HEK293 (cell line): ENCODE measurements around the gene TNNC1.

Experiments used
- CTCF ChIA-PET: fragments of 350-600 bp; formaldehyde crosslinking; extraction: SDS; loops from one replicate; lab custom pipeline; 2021; ENCODE audit warnings: antibody characterized with exemption; lab: Yijun Ruan, JAX
- POLR2A ChIA-PET: fragments of 300-600 bp; formaldehyde crosslinking; extraction: SDS; loops from one replicate; lab custom pipeline; 2020; ENCODE audit warnings: antibody characterized with exemption, inconsistent platforms; lab: Yijun Ruan, JAX
- H3K27ac ChIP-seq: fragments of 200-500 bp; sonication (Bioruptor generic); 2 replicates; pipeline ENCODE4 v1.5.1; 2014; ENCODE audit warnings: low read depth, low read length, control low read depth, inconsistent platforms; ENCODE audit errors: extremely low read depth
- H3K36me3 ChIP-seq, 2 experiments: fragments of 200-500 bp in 1 of 2; sonication (Bioruptor generic) in 1 of 2; 1 replicate in 1 of 2; 2 replicates in 1 of 2; pipeline ENCODE4 v1.5.1; 2014 to 2017; ENCODE audit warnings: inconsistent platforms in 2 of 2, low read length in 2 of 2; ENCODE audit not compliant: control insufficient read depth in 2 of 2, insufficient read depth in 1 of 2
- H3K4me1 ChIP-seq: fragments of 200-500 bp; sonication (Bioruptor generic); 2 replicates; pipeline ENCODE4 v1.5.1; 2014; ENCODE audit warnings: mild to moderate bottlenecking, low read length, inconsistent platforms; ENCODE audit not compliant: control insufficient read depth, insufficient read depth
- H3K4me3 ChIP-seq: 2 replicates; pipeline ENCODE4 v1.5.1; 2011; ENCODE audit warnings: low read depth, mild to moderate bottlenecking, control low read depth, low read length, moderate library complexity
- H3K9me3 ChIP-seq: fragments of 200-500 bp; sonication (Bioruptor generic); 2 replicates; pipeline ENCODE4 v1.5.1; 2014; ENCODE audit warnings: low read depth, low read length, inconsistent platforms; ENCODE audit not compliant: control insufficient read depth, insufficient read depth
- GLIS1 ChIP-seq: fragments of 450-650 bp; formaldehyde crosslinking; IDR thresholded peaks from 2 replicates; pipeline ENCODE4 v1.5.1; 2016; ENCODE audit warnings: missing biosample characterization, missing genetic modification characterization
- HOXA7 ChIP-seq: sonication (generic); formaldehyde crosslinking; IDR thresholded peaks from 2 replicates; pipeline ENCODE4 v1.8.1; 2022; ENCODE audit warnings: missing genetic modification reagents, borderline replicate concordance
- HOXC10 ChIP-seq: sonication (generic); formaldehyde crosslinking; IDR thresholded peaks from 2 replicates; pipeline ENCODE4 v1.8.1; 2023; ENCODE audit warnings: mild to moderate bottlenecking, missing genetic modification reagents
- PRDM1 ChIP-seq: fragments of 450-650 bp; formaldehyde crosslinking; IDR thresholded peaks from 2 replicates; pipeline ENCODE4; 2016; ENCODE audit warnings: missing biosample characterization, missing genetic modification characterization
- SALL2 ChIP-seq: fragments of 450-650 bp; formaldehyde crosslinking; IDR thresholded peaks from 2 replicates; pipeline ENCODE4 v1.5.0; 2017; ENCODE audit warnings: missing biosample characterization, mild to moderate bottlenecking, missing genetic modification characterization, borderline replicate concordance
- TRIM28 ChIP-seq: IDR thresholded peaks from 2 replicates; pipeline ENCODE4 v1.6.1; 2011; ENCODE audit warnings: low read length, control low read depth, borderline replicate concordance
- ZNF112 ChIP-seq: fragments of 450-650 bp; formaldehyde crosslinking; IDR thresholded peaks from 2 replicates; pipeline ENCODE4 v1.5.0; 2017; ENCODE audit warnings: missing biosample characterization, missing genetic modification characterization
- ZNF114 ChIP-seq: fragments of 450-650 bp; formaldehyde crosslinking; IDR thresholded peaks from 2 replicates; pipeline ENCODE4 v1.5.0; 2017; ENCODE audit warnings: missing biosample characterization, missing genetic modification characterization
- ZNF184 ChIP-seq: fragments of 450-650 bp; IDR thresholded peaks from 2 replicates; pipeline ENCODE4 v1.5.1; 2018; ENCODE audit warnings: missing biosample characterization, mild to moderate bottlenecking, missing genetic modification characterization
- ZNF223 ChIP-seq: fragments of 450-650 bp; formaldehyde crosslinking; IDR thresholded peaks from 2 replicates; pipeline ENCODE4 v1.5.1; 2016; ENCODE audit warnings: missing biosample characterization, missing genetic modification characterization
- ZNF362 ChIP-seq: fragments of 450-650 bp; formaldehyde crosslinking; IDR thresholded peaks from 2 replicates; pipeline ENCODE4 v1.5.1; 2016; ENCODE audit warnings: missing biosample characterization, missing genetic modification characterization
- ZNF366 ChIP-seq: fragments of 450-650 bp; formaldehyde crosslinking; conservative IDR thresholded peaks from 2 replicates; pipeline ENCODE4 v1.5.1; 2016; ENCODE audit warnings: missing biosample characterization, missing genetic modification characterization
- ZNF514 ChIP-seq: fragments of 450-650 bp; formaldehyde crosslinking; IDR thresholded peaks from 2 replicates; pipeline ENCODE4 v1.5.1; 2016; ENCODE audit warnings: missing biosample characterization, missing genetic modification characterization
- ZNF600 ChIP-seq: fragments of 450-650 bp; formaldehyde crosslinking; IDR thresholded peaks from 2 replicates; pipeline ENCODE4 v1.5.1; 2016; ENCODE audit warnings: missing biosample characterization, missing genetic modification characterization
- ZNF626 ChIP-seq: fragments of 450-650 bp; sonication (Bioruptor Pico); formaldehyde crosslinking; IDR thresholded peaks from 2 replicates; pipeline ENCODE4 v1.5.1; 2018; ENCODE audit warnings: missing biosample characterization, missing genetic modification characterization, inconsistent platforms
- ZNF670 ChIP-seq: fragments of 450-650 bp; formaldehyde crosslinking; IDR thresholded peaks from 2 replicates; pipeline ENCODE4 v1.5.1; 2016; ENCODE audit warnings: missing biosample characterization, missing genetic modification characterization, low read depth
- ZNF707 ChIP-seq: fragments of 450-650 bp; formaldehyde crosslinking; IDR thresholded peaks from 2 replicates; pipeline ENCODE4 v1.5.1; 2016; ENCODE audit warnings: missing biosample characterization, missing genetic modification characterization
- TF ChIP-seq, protein P1 (sequence below): fragments of 450-650 bp; formaldehyde crosslinking; IDR thresholded peaks from 2 replicates; pipeline ENCODE4 v1.5.1; 2017; ENCODE audit warnings: missing biosample characterization, mild to moderate bottlenecking, missing genetic modification characterization, moderate library complexity
- TF ChIP-seq, protein P2 (sequence below): fragments of 450-650 bp; formaldehyde crosslinking; IDR thresholded peaks from 2 replicates; pipeline ENCODE4 v1.5.1; 2016; ENCODE audit warnings: missing biosample characterization, missing genetic modification characterization

Gene TNNC1

GRCh38 chr3:52495777-52496602, 42.1 kb upstream of the TNNC1 start:
- CTCF ChIA-PET: no interaction called here
- Histone ChIP-seq H3K4me1 (no peaks in the 10 kb centered on the region), H3K4me3 (no peak overlapping the region), H3K36me3 (peaks cover 0 to 22% of the 10 kb centered on the region in 2 experiments; a peak in 1 of 3 replicates), H3K27ac (no peak overlapping the region), H3K9me3 (no peaks in the 10 kb centered on the region)
- POLR2A ChIA-PET: no interaction called here
- TF ChIP-seq HOXC10: no peak
- TF ChIP-seq ZNF600 (tag by site-specific recombination): peak; percentile 45; the same call in 1 of the 2 replicates

- ChIA-PET CTCF (no interaction called here), POLR2A (no interaction called here)
- H3K36me3 ChIP-seq: peaks cover 0 to 32% of the 10 kb centered on the region in 2 experiments; a peak in 1 of 3 replicates
- H3K4me1 ChIP-seq: no peaks in the 10 kb centered on the region
- H3K9me3 ChIP-seq: no peaks in the 10 kb centered on the region
- H3K4me3 ChIP-seq: no peak within 1 kb of the TSS
- TF ChIP-seq ZNF626 (tag by site-specific recombination): no peak
- no peak for TF ChIP-seq ZNF223 (tag by site-specific recombination)
- no peak for TF ChIP-seq ZNF362
- TF ChIP-seq ZNF114 (tag by site-specific recombination): no peak
- no peak for TF ChIP-seq HOXA7 (CRISPR knock-in tag)
- TF ChIP-seq TRIM28: no peak
- TF ChIP-seq ZNF670: no peak
- TF ChIP-seq ZNF184 (tag by site-specific recombination): no peak
- no peak for TF ChIP-seq SALL2 (tag by site-specific recombination)
- TF ChIP-seq ZNF366 (tag by site-specific recombination): no peak
- TF ChIP-seq, protein P1, sequence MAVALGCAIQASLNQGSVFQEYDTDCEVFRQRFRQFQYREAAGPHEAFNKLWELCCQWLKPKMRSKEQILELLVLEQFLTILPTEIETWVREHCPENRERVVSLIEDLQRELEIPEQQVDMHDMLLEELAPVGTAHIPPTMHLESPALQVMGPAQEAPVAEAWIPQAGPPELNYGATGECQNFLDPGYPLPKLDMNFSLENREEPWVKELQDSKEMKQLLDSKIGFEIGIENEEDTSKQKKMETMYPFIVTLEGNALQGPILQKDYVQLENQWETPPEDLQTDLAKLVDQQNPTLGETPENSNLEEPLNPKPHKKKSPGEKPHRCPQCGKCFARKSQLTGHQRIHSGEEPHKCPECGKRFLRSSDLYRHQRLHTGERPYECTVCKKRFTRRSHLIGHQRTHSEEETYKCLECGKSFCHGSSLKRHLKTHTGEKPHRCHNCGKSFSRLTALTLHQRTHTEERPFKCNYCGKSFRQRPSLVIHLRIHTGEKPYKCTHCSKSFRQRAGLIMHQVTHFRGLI (tag by site-specific recombination): no peak
- TF ChIP-seq PRDM1 (tag by site-specific recombination): no peak
- no peak for TF ChIP-seq ZNF707 (tag by site-specific recombination)
- TF ChIP-seq, protein P2, sequence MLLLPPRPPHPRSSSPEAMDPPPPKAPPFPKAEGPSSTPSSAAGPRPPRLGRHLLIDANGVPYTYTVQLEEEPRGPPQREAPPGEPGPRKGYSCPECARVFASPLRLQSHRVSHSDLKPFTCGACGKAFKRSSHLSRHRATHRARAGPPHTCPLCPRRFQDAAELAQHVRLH (tag by site-specific recombination): no peak
- TF ChIP-seq ZNF514 (tag by site-specific recombination): no peak
- H3K27ac ChIP-seq: no peak within 1 kb of the TSS
These were observed 41.1 kb upstream of the TNNC1 start, which contains the start of gene STAB1 for GRCh38 chr3:52494886-52495495. STAB1 (plus strand) TSS chr3:52495338; CDS start chr3:52495414, 76 bp downstream.

DNA sequence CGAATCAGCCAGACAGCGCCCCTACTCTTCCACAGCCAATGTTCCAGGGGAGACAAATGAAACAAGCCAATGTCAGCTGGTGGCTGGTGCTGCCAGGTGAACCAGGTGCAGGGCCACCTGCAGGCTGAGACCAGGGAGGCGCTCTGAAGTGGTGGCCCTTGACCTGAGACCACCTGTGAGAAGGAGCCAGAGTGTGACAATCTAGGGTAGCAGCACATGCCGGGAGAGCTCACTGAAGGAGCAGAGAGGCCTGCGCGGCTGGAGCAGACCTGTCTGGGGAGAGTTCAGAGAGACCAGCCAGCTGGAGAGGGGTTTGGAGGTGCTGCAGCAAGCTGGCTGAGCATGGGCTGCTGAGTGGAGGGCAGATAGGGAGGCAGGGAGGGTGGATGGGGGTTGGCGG, 40.6 kb upstream of the TNNC1 start:
- no peak overlapping the region for H3K27ac ChIP-seq
- no peaks in the 10 kb centered on the region for H3K4me1 ChIP-seq
- no peak overlapping the region for H3K4me3 ChIP-seq
- ChIA-PET POLR2A (no interaction called here), CTCF (no interaction called here)
- no peak for TF ChIP-seq ZNF112 (tag by site-specific recombination)
- TF ChIP-seq GLIS1 (tag by site-specific recombination): peak; percentile 56
- no peaks in the 10 kb centered on the region for H3K9me3 ChIP-seq
- peaks cover 0 to 38% of the 10 kb centered on the region in 2 experiments; a peak in 1 of 3 replicates for H3K36me3 ChIP-seq
